Pancreas (tissue), 10 donors: ENCODE data around the gene HSP90AA1. TPM values are rescaled to one million over a fixed set of nuclear protein-coding genes. Genes with fewer than 3 reads are reported as not detected.
"Not testable (repeated sequence)": the region's sequence is repeated elsewhere in the genome, so short reads cannot be mapped to it uniquely, and the experiment has no call there.

Source experiments
- ATAC-seq, 4 donors: fragments of 200-7000 bp; cut with Tn5 transposase; one replicate each; pipeline versions ENCODE4 v1.8.0 to v1.9.1; 2020; ENCODE audit warnings: mild to moderate bottlenecking in 4 of 4, moderate library complexity in 4 of 4
- DNase-seq, 6 donors: peaks; one replicate each; pipeline ENCODE4 v3.0.0-alpha.2; 2020
- FAIRE-seq: peaks from 2 replicates; lab custom pipeline; 2012; peaks lifted over from hg19 to GRCh38; lab: Jason Lieb, UNC
- H3K27ac ChIP-seq, 4 donors: fragments of 200-600 bp; sonication (generic); 1 replicate in 3 of 4; 2 replicates in 1 of 4; pipeline versions ENCODE4 v1.5.0 to v1.8.0; 2020
- H3K27me3 ChIP-seq, 4 donors: fragments of 200-600 bp; one replicate each; pipeline ENCODE4 v1.8.0; 2021
- H3K36me3 ChIP-seq, 3 donors: fragments of 200-600 bp; sonication (generic) in 1 of 3; one replicate each; pipeline versions ENCODE4 v1.5.0 to v1.8.0; 2020 to 2021
- H3K4me1 ChIP-seq, 3 donors: fragments of 200-600 bp; one replicate each; pipeline ENCODE4 v1.8.0; 2021
- H3K4me3 ChIP-seq, 4 donors: fragments of 200-600 bp; sonication (generic) in 2 of 4; one replicate each; pipeline versions ENCODE4 v1.5.0 to v1.8.0; 2020 to 2021
- H3K9me3 ChIP-seq, 4 donors: fragments of 200-600 bp; one replicate each; pipeline ENCODE4 v1.8.0; 2021
- CTCF ChIP-seq, 4 donors: fragments of 200-600 bp; sonication (generic) in 3 of 4; IDR thresholded peaks; one replicate each; pipeline versions ENCODE4 v1.5.0 to v1.8.0; 2021; ENCODE audit warnings: antibody characterized with exemption in 4 of 4
- WGBS, 2 donors: extraction: QIAGEN DNeasy Blood & Tissue Kit; methylation state at CpG; one replicate each; pipeline ENCODE4 v1.1.7; 2013; 5-methylcytosine and 5-hydroxymethylcytosine counted together
- intact Hi-C, 3 donors: fragments of 100-400 bp; cut with DNase I; formaldehyde crosslinking; loops; one replicate each; pipeline versions ENCODE4 v1.11.1 to v1.14.2; 2022
- polyA plus RNA-seq, 2 donors: library from polyadenylated mRNA; stranded (reverse); fragments of 200-250 nt; gene quantifications; one replicate each; pipeline ENCODE4 v1.2.3, GENCODE V29; 2013
- total RNA-seq, 6 donors: library from RNA; stranded (reverse); fragmentation: NEBNext Ultra II Directional in 4 of 6; extraction: Animal tissue kit (Norgen Biotek cat#: 25700) in 4 of 6; gene quantifications; one replicate each; pipeline versions ENCODE4 v1.2.1 to v1.2.4, GENCODE V29; 2021 to 2023
- donor health status: healthy with polysubstance abuse.
- donor health status: DM: no; HTN: no; CAD: no; lungs with moderate emphysema.
- donor health status: DM: no; HTN: no; CAD: no.
- donor health status: control.
- donor health status: control.
- donor health status: Bipolar disorder and iron deficiency.
- donor health status: DM: yes; HTN: yes; CAD: no.
- donor health status: DM: no; HTN: no; CAD: no.
- donor health status: DM: no; HTN: no; CAD: no.
- donor health status: DM: yes; HTN: yes; CAD: no.

Gene HSP90AA1
- total and polyA plus RNA-seq, 8 donors: 106 to 393 (median 136) TPM

GRCh38 chr14:102116361-102117180, 29.7 kb upstream of the HSP90AA1 start:
- DNase-seq (peak in 1 of 6 donors; percentile 40), FAIRE-seq (no peak), ATAC-seq (no peak)
- Histone ChIP-seq H3K36me3 (no peaks in the 10 kb centered on the region), H3K27ac (no peak overlapping the region), H3K4me1 (no peaks in the 10 kb centered on the region), H3K9me3 (no peaks in the 10 kb centered on the region), H3K4me3 (no peak overlapping the region), H3K27me3 (no peaks in the 10 kb centered on the region)
- TF ChIP-seq CTCF (IDR thresholded peaks at IDR 0.05): no peak
- intact Hi-C loops: no loop called here
- WGBS, 2 donors: 92 to 93% methylated on average over 13 of the region's 13 CpGs

GRCh38 chr14:102111101-102111500, 24.3 kb upstream of the HSP90AA1 start:
- TF ChIP-seq CTCF (IDR thresholded peaks at IDR 0.05): no peak

GRCh38 chr14:102109332-102109731, 22.5 kb upstream of the HSP90AA1 start:
- H3K27me3 ChIP-seq, H3K4me3 ChIP-seq, FAIRE-seq, ATAC-seq, H3K4me1 ChIP-seq, intact Hi-C loops, H3K9me3 ChIP-seq, H3K27ac ChIP-seq, DNase-seq, H3K36me3 ChIP-seq: not testable (repeated sequence)
- 92% methylated on average over 1 of the region's 1 CpG for WGBS, 2 donors

More at GRCh38 chr14:102111101-102111500, 24.3 kb upstream of the HSP90AA1 start:
- Histone ChIP-seq H3K27me3 (no peaks in the 10 kb centered on the region), H3K4me1 (no peaks in the 10 kb centered on the region), H3K27ac (no peak overlapping the region), H3K36me3 (no peaks in the 10 kb centered on the region), H3K9me3 (no peaks in the 10 kb centered on the region), H3K4me3 (no peak overlapping the region)
- ATAC-seq (no peak), FAIRE-seq (no peak), DNase-seq (no peak)
- WGBS, 2 donors: 93 to 97% methylated on average over 3 of the region's 3 CpGs
- intact Hi-C loops: no loop called here

- WGBS, 2 donors: 74 to 84% methylated on average over 4 of the region's 4 CpGs
- Histone ChIP-seq H3K9me3 (no peaks in the 10 kb centered on the region), H3K4me1 (no peaks in the 10 kb centered on the region), H3K36me3 (no peaks in the 10 kb centered on the region), H3K27ac (no peak overlapping the region), H3K4me3 (no peak overlapping the region), H3K27me3 (no peaks in the 10 kb centered on the region)
- no peak for DNase-seq
- ATAC-seq: no peak
- TF ChIP-seq CTCF (IDR thresholded peaks at IDR 0.05): no peak
- intact Hi-C loops: no loop called here
- FAIRE-seq: no peak
Observed at GRCh38 chr14:102105369-102105768, 18.5 kb upstream of the HSP90AA1 start.

GRCh38 chr14:102103062-102103695, 16.3 kb upstream of the HSP90AA1 start:
- Histone ChIP-seq H3K9me3 (no peaks in the 10 kb centered on the region), H3K27me3 (no peaks in the 10 kb centered on the region), H3K4me1 (no peaks in the 10 kb centered on the region), H3K4me3 (no peak overlapping the region), H3K27ac (no peak overlapping the region), H3K36me3 (no peaks in the 10 kb centered on the region)
- ATAC-seq (no peak), DNase-seq (no peak), FAIRE-seq (no peak)
- TF ChIP-seq CTCF (IDR thresholded peaks at IDR 0.05): no peak
- intact Hi-C loops: no loop called here
- 87 to 97% methylated on average over 10 of the region's 10 CpGs for WGBS, 2 donors
